ENCODE data around the gene MBTD1. TPM values are rescaled to one million over a fixed set of nuclear protein-coding genes. Genes with fewer than 3 reads are reported as not detected.

Gene MBTD1
- total RNA-seq, 2 donors from 2014 or later = 12.0 to 13.6 TPM

DNA sequence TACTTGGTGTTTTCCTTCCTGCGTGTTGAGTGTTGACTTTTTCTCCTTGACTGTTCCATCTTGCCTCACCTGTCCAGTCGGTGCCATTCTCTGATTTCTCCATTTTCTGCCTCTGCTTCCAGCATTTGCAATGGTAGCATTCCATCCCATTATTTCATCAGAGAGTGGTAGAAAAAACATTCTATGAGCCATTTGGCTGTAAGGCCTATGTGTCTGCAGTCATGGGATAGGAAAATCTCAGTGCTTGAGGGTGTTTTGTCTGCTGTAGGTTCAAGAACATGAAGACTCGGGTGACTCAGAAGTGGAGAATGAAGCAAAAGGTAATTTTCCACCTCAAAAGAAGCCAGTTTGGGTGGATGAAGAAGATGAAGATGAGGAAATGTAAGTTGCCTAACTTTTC is 3.2 kb upstream of the MBTD1 start:
- Mint-ChIP-seq H3K27ac (peak overlapping the region; percentile 10), H3K9me3 (no peaks in the 10 kb centered on the region), H3K36me3 (ENCODE audit: insufficient read depth in 2 of 2) (peaks cover 11 to 22% of the 10 kb centered on the region in 2 donors), H3K4me1 (ENCODE audit: low read depth) (peaks cover 54% of the 10 kb centered on the region), H3K27me3 (ENCODE audit: low read depth) (no peaks in the 10 kb centered on the region), H3K4me3 (peak overlapping the region; percentile 66 to 79)
- ATAC-seq (replicated peaks in 1 of 2) = no peak
- no peak for DNase-seq

DNA sequence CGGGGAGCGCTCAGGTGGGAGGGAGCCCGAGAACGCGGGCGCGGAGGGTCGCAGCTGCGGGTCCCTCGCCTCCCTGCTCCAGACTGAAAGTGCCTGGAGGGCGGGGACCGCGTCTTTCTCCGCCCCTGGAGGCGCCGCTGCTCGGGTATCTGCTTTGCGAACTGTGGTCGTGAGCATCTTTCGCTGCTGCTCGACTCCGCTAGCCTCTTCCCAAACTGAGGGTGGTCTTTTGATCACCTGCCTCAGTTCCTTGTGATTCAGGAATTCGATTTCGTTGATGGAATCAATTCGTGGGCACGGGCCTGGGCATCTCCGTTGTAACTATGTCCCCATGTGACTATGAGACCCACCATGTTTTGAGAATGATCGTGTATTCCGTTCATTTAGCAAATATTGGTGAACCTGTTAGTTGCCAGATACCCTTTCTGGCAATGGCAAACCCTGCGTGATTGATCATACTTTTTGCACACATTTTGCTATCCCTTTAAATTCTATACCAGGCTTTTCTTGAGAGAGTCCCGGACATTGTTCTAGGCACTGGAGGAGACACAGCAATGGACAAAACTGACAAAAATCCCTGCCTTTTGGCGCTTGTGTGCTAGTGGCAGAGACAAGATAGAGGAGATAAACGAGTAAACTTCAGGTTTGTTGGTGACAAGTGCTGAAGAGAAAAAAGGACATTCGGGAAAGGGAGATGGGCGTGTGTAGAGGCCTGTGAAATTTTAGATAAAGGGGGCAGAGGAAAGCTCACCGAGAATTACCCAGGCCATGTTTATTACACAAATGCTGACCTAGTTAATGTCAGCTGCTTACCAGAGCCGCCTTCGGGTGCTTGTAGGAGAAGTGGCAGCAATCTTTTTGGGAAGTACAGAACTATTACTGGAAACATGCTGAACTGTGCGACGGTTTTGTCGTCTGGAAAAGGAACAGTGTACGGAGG is 1.4 kb upstream of the MBTD1 start:
- H3K27me3 Mint-ChIP-seq (ENCODE audit: low read depth) = no peaks in the 10 kb centered on the region
- peaks cover 8 to 15% of the 10 kb centered on the region in 2 donors for H3K36me3 Mint-ChIP-seq (ENCODE audit: insufficient read depth in 2 of 2)
- peaks cover 70% of the 10 kb centered on the region for H3K4me1 Mint-ChIP-seq (ENCODE audit: low read depth)
- no peak for DNase-seq
- ATAC-seq (replicated peaks in 1 of 2) = no peak
- peak overlapping the region; percentile 86 to 96 for H3K4me3 Mint-ChIP-seq
- H3K9me3 Mint-ChIP-seq = no peaks in the 10 kb centered on the region
- H3K27ac Mint-ChIP-seq = peak overlapping the region; percentile 89

DNA sequence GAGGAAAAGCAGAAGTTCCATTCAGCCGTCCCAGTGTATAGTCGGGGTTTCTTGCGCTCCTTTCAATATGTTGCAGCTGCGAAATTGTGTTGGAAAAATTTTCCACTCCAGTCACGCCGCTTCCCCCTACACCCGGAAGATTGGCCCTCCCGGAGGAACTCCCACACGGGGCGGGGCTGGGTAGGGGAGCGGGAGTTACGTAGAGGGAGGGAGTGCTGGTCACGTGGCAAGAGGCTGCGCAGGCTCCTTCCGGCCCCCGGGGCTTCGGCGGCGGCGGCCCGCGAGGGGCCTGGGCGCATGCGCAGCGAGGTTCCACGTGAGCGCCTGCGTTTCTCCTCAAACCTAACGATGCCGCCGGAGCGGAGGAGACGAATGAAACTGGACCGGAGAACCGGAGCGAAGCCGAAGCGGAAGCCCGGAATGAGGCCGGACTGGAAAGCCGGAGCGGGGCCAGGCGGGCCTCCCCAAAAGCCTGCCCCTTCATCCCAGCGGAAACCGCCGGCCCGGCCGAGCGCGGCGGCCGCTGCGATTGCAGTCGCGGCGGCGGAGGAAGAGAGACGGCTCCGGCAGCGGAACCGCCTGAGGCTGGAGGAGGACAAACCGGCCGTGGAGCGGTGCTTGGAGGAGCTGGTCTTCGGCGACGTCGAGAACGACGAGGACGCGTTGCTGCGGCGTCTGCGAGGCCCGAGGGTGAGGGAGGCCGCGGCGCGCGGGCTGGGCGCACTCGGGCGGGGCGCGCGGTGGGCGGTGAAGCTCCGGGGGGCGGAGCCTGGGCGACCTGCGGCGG is 581 bp upstream of the MBTD1 start, which contains the start of gene UTP18:
TSS of gene UTP18 (plus strand) at position 310 of the 787 bp plus-strand sequence. CDS start at position 349, 39 bp downstream.
- ATAC-seq (replicated peaks in 1 of 2) (peak; percentile 86 to 87), DNase-seq (peak; percentile 96 to 97)
- Mint-ChIP-seq H3K9me3 (no peaks in the 10 kb centered on the region), H3K4me3 (peak within 1 kb of the TSS; percentile 86 to 96), H3K27me3 (ENCODE audit: low read depth) (no peaks in the 10 kb centered on the region), H3K27ac (peak within 1 kb of the TSS; percentile 89), H3K4me1 (ENCODE audit: low read depth) (peaks cover 70% of the 10 kb centered on the region), H3K36me3 (ENCODE audit: insufficient read depth in 2 of 2) (peaks cover 7 to 10% of the 10 kb centered on the region in 2 donors)

DNA sequence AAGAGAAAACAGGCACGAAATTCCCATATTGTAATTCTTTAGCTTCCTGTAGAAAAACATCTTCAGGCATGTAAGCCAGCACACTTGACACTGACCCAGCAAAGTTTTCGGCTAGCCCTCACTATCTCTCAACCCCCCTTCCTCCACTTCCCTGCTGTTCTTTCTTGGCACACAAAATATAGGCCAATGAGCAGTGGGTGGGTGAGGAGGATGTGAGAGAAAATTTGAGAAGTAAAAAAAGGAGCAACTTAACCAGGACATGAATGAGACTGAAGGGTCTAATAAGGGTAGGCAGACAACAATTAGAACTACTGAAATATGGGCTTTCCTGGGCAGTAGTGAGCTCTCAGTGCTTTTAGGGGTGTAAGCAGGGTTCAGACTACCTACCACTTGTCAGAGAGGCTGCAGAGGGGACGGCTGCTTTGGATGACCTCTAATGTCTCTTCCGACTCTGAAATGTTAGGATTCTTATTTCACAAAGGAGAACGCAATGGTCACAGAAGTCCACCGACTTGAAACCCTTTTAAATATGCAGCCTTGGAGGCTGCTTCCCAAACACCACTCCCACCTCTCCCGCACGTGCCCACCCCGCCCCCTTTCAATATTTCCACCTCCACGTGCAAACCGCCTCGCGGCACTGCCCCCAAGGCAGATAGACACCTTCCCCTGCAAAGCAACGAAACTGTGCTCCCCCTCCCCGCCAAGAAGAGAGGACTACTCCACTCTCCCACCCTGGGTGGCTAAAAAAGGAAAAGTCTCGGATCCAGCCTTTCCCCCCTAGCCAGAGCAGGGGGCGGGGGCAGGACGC is 889 bp downstream of the MBTD1 start:
- no peak for ATAC-seq (replicated peaks in 1 of 2)
- H3K9me3 Mint-ChIP-seq = no peaks in the 10 kb centered on the region
- peak overlapping the region; percentile 45 for H3K27ac Mint-ChIP-seq
- H3K27me3 Mint-ChIP-seq (ENCODE audit: low read depth) = no peaks in the 10 kb centered on the region
- H3K4me3 Mint-ChIP-seq = peak overlapping the region; percentile 86 to 96
- H3K36me3 Mint-ChIP-seq (ENCODE audit: insufficient read depth in 2 of 2) = peaks cover 5% of the 10 kb centered on the region in 2 donors
- H3K4me1 Mint-ChIP-seq (ENCODE audit: low read depth) = peaks cover 69% of the 10 kb centered on the region
- DNase-seq = no peak

DNA sequence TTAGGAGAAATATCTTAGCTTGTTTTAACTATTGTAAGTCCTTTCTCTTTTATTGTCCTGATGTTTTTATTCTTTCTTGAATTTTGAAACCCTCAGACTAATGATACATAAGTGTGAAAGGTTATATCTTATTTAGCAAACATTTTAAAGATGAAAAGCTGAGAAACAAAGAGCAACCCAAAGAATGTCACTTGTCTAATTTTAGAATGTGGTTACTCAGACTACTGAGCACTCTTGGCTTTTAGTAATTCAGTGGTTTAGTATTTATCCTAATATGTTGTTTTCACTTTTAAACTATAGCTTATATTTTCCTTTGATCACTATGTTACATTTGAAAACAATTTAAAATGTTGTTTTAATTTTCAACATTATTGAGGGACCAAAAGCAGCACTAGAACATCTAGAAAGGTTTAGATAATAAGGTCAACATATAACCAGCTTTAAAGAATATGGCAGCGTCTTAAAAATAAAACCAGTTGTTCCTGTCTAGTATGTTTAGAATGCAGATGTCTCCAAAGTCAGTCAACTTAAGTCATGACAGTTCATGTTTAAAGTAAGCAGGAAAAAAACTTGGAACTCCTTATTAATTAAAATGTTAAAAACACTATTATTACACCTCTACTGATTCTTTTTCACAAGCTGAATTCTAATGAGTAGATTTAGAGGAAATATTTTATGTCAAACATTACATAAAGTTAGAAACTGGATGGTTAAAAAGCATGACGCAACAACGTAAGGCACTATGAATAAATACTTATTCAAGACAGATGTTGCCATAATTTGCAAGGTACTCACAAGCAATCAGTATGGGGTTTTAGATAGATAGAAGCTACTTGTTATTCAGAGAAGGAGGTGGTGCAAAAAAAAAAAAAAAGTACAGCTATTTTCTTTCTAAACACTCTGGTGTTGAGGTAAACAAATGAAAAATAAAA is 2.4 kb downstream of the MBTD1 start:
- H3K4me3 Mint-ChIP-seq = peak overlapping the region; percentile 86 to 96
- ATAC-seq (replicated peaks in 1 of 2) (no peak), DNase-seq (no peak)
- H3K36me3 Mint-ChIP-seq (ENCODE audit: insufficient read depth in 2 of 2) = peaks cover 2 to 8% of the 10 kb centered on the region in 2 donors
- H3K9me3 Mint-ChIP-seq = no peaks in the 10 kb centered on the region
- H3K4me1 Mint-ChIP-seq (ENCODE audit: low read depth) = peaks cover 62% of the 10 kb centered on the region
- H3K27me3 Mint-ChIP-seq (ENCODE audit: low read depth) = no peaks in the 10 kb centered on the region
- H3K27ac Mint-ChIP-seq = peak overlapping the region; percentile 43

DNA sequence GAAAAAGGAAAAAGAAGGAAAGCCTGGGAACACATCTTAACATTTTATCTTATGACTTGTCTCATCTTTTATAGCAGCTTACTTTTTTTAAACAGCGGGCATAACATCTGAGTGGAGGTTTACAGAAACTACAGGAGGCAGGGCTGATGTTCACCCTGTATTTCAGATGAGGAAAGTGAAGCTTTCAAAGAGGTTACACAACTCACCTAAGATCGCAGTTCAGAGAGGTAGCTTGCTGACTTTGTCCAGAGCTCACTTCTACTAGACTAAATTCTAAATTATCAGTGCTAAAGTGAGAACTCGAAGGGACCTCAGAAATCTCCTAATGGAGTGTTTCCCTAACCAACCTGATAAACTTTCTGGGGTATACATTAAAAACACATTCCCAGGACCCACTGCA is 3.7 kb downstream of the MBTD1 start:
- H3K9me3 Mint-ChIP-seq = no peaks in the 10 kb centered on the region
- H3K27ac Mint-ChIP-seq = no peak overlapping the region
- no peak for ATAC-seq (replicated peaks in 1 of 2)
- peaks cover 2 to 8% of the 10 kb centered on the region in 2 donors for H3K36me3 Mint-ChIP-seq (ENCODE audit: insufficient read depth in 2 of 2)
- H3K27me3 Mint-ChIP-seq (ENCODE audit: low read depth) = no peaks in the 10 kb centered on the region
- H3K4me3 Mint-ChIP-seq = no peak overlapping the region
- DNase-seq = no peak
- peaks cover 60% of the 10 kb centered on the region for H3K4me1 Mint-ChIP-seq (ENCODE audit: low read depth)

DNA sequence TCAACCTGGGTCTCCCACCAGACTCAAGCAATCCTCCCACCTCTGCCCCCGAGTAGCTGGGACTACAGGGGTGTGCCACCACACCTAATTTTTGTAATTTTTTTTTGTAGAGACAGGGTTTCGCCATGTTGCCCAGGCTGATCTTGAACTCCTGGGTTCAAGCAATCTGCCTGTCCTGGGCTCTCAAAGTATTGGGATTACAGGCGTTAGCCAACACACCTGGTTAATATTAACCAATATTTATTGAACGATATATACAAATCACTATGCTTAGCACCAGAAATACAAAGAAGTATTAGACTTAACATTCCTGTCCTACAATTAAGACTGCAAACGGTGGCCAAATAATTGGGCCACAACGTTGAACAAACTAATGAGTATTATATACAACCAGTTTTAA is 4.2 kb downstream of the MBTD1 start:
- Mint-ChIP-seq H3K27me3 (ENCODE audit: low read depth) (no peaks in the 10 kb centered on the region), H3K4me1 (ENCODE audit: low read depth) (peaks cover 62% of the 10 kb centered on the region), H3K36me3 (ENCODE audit: insufficient read depth in 2 of 2) (peaks cover 2 to 8% of the 10 kb centered on the region in 2 donors), H3K27ac (peak overlapping the region; percentile 57), H3K9me3 (no peaks in the 10 kb centered on the region), H3K4me3 (no peak overlapping the region)
- no peak for DNase-seq
- no peak for ATAC-seq (replicated peaks in 1 of 2)

DNA sequence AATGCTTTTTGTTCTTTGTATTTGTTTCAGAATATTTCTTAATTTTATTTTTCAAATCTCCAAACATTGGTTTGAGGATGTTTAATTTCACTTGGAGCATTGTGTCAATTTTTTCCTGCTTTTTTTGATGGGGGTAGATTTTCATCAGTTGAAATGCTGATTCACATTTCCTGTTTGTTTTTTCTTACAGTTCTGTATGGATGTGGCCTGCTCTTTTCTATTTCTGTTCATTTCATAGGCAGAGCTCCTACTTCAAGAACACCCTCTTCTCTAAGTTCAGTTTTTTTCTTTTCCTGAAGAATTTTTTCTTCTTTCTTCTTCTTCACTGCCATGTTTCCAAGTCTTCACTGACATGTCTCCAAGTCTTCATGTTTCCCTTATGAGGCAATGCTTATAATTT is 8.8 kb downstream of the MBTD1 start:
- ATAC-seq (replicated peaks in 1 of 2) (no peak), DNase-seq (no peak)
- Mint-ChIP-seq H3K27me3 (ENCODE audit: low read depth) (no peaks in the 10 kb centered on the region), H3K36me3 (ENCODE audit: insufficient read depth in 2 of 2) (peaks cover 0 to 16% of the 10 kb centered on the region in 2 donors), H3K4me1 (ENCODE audit: low read depth) (peaks cover 33% of the 10 kb centered on the region), H3K9me3 (no peaks in the 10 kb centered on the region), H3K27ac (peak overlapping the region; percentile 61), H3K4me3 (no peak overlapping the region)

DNA sequence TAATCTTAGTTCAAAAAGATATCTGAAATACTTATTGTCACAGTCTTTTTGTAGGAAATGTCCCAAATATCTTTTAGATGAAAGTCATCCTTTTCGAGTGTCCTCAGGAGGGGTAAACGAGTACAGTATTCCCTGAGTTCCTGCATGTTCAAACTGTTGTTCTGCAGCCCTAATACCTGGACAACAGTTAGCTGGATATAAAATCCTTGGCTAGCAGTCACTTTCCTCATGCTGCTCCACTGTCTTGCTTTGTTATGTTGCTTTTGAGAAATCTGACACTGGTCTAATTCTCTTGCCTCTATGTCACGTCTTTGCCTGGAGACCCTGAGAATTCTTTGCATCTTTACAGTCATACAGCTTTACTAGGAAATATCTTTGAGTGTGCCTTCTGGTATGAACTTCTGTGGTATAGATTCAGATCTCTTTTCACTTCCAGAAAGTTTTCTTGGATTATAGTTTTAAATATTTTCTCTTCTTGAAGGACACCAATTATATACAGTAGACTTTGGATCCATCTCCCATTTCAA is 9.5 kb downstream of the MBTD1 start:
- H3K9me3 Mint-ChIP-seq = no peaks in the 10 kb centered on the region
- peaks cover 26% of the 10 kb centered on the region for H3K4me1 Mint-ChIP-seq (ENCODE audit: low read depth)
- H3K4me3 Mint-ChIP-seq = no peak overlapping the region
- no peaks in the 10 kb centered on the region for H3K27me3 Mint-ChIP-seq (ENCODE audit: low read depth)
- H3K36me3 Mint-ChIP-seq (ENCODE audit: insufficient read depth in 2 of 2) = peaks cover 0 to 16% of the 10 kb centered on the region in 2 donors
- no peak for DNase-seq
- no peak overlapping the region for H3K27ac Mint-ChIP-seq
- ATAC-seq (replicated peaks in 1 of 2) = no peak

DNA sequence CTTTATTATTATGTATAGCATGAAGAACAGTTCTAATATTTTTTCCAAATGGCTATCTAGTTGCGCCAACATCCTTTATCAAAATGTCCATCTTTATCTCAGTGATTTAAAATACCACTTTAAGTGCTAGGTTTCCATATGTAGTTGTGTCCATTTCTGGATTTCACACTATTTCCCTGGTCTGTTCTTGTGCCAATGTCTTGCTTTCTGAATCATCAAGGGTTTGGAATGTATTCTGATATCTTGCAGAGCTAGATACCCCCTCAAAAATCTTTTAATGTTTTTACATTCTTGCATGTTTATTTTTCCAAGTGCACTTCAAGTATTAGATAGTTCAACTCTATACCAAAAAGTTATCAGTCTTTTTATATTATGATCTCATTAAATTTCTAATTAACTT is 14.3 kb downstream of the MBTD1 start:
- Mint-ChIP-seq H3K27me3 (ENCODE audit: low read depth) (no peaks in the 10 kb centered on the region), H3K36me3 (ENCODE audit: insufficient read depth in 2 of 2) (peaks cover 0 to 10% of the 10 kb centered on the region in 2 donors), H3K4me1 (ENCODE audit: low read depth) (peaks cover 7% of the 10 kb centered on the region), H3K27ac (peak overlapping the region; percentile 33), H3K4me3 (no peak overlapping the region), H3K9me3 (no peaks in the 10 kb centered on the region)
- no peak for DNase-seq
- ATAC-seq (replicated peaks in 1 of 2) = no peak

DNA sequence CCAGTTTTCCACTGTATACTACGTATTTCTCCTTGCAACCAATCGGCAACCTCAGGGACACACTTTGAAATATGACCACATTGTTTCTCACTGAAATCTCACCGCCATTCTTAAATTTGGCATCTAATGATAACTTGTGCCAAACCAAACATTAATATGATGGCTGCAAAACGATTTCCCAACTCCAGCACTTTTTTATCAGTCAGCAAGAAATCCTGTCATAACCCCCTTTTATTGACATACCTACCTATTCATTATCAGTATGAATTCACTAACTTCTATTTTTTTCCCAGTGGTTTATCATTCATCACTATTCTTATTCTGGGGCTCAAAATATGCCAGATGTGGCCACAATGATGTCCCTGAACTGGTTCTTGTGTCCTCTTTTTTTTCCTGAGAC is 15.8 kb downstream of the MBTD1 start:
- Mint-ChIP-seq H3K27me3 (ENCODE audit: low read depth) (no peaks in the 10 kb centered on the region), H3K27ac (peak overlapping the region; percentile 15), H3K36me3 (ENCODE audit: insufficient read depth in 2 of 2) (peaks cover 0 to 7% of the 10 kb centered on the region in 2 donors), H3K9me3 (no peaks in the 10 kb centered on the region), H3K4me1 (ENCODE audit: low read depth) (peaks cover 7% of the 10 kb centered on the region), H3K4me3 (no peak overlapping the region)
- ATAC-seq (replicated peaks in 1 of 2) = no peak
- DNase-seq = no peak
